A204.1 (cell line): ENCODE results near the gene GAMT.

Experiments used
- FAIRE-seq: peaks from 2 replicates; lab custom pipeline; 2012; peaks lifted over from hg19 to GRCh38; lab: Jason Lieb, UNC

GAMT gene

DNA sequence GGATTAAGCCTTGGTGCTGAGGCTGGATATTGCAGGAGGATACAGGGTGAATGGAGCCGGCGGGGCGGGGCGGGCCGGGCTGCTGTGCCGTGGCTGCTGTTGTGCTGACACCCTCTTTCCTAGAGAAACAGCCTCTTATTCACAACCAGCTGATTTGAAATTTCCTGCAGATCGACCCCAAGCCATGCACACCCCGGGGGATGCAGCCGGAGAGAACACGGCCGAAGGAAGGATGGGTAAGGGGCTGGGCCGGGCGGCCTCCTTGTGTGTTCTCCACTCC lies 17.1 kb upstream of the GAMT start:
- FAIRE-seq: no peak

GRCh38 chr19:1417681-1418495 lies 16.5 kb upstream of the GAMT start:
- FAIRE-seq: no peak

DNA sequence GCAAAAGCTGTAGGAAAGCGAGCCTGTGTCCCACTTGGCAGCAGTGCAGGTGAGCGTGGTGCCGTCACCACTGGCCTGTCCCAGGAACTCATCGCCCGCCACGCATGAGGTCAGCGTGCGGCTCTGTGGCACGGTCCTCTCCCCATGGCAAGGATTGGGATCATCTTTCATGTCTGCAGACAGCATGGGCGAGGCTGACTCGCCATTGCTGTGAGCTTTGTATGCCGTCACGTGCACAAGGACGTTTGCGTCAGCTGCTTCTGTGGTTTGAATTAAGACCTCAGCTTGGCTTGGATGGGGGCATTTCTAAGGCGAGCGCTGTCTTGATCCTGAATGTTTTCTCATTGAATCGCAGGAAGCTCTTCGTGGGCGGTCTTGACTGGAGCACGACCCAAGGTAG lies 15.8 kb upstream of the GAMT start:
- FAIRE-seq: no peak

DNA sequence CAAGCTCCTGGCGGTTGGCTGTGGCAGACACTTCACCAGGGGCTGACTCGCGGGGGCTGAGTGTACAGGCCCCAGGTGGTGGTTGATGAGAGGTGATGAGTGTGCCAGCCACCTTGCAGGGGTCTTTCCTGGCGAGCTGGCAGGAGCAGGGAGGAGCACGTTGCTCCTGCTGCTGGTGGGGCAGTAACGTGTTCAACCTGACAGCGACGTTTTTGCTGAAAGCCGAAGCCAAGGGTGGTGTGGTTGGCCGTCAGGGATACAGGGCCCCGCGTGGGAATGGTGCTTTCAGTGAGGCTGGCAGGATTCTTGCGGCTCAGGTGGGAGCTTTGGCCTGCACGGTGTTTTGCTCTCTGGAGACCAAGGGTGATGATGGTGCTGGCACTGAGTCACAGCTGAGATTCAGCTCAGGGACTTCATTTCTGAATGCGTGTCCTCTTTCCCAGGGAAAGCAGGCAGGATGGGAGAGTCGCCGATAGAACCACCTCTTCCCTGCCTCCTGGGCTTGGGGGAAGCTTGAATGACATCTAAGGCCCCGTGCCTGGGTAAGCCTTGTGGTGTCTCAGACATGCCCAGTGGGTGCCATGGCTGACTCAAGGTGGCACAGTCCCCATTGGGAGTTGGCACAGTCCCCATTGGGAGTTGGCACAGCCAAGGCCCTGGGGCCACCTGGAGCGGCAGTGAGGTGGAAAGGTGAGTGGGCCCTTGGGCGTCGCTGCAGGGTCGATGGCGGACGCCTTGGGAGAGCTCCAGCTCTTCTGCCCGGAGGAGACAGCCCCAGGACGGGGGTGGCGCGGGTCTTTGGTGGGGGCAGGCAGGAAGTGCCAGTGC lies 14.9 kb upstream of the GAMT start:
- FAIRE-seq: no peak

- FAIRE-seq: no peak
These were observed 11.9 kb upstream of the GAMT start for GRCh38 chr19:1412995-1413800.

GRCh38 chr19:1412323-1412923 lies 11.1 kb upstream of the GAMT start:
- no peak for FAIRE-seq

GRCh38 chr19:1411255-1412191 lies 10.2 kb upstream of the GAMT start:
- FAIRE-seq: no peak

GRCh38 chr19:1410789-1411188 lies 9.4 kb upstream of the GAMT start:
- no peak for FAIRE-seq

DNA sequence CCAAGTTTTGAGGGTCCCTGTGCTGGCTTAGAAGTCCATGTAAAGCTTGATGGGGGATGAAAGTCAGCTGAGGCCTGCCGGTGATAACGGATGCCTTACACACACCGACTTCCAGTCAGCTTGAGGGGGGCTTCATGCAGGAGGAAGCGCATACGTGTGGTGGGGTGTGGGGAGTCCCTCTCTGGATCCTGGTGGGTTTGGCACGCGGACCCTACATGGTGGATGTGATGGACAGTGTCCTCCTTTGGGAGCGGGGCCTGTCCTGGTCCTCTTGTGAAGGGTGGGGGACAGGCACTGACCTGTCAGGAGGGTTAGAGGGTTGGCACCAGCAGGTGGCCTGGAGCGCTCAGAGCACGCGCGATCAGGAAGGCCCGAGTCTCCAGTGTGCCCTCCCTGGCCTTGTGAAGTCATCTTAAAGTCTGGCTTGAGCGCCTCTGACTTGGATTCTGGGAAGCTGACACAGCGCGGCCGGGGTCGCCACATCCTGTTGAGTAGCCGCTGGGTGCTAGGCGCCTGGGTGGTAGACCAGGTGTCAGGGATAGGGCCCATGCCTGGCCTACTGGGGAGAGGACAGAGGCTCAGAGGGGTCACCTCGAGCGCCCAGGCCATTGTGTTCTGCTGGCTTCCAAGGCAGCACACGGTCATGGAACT lies 8.9 kb upstream of the GAMT start:
- no peak for FAIRE-seq

GRCh38 chr19:1409204-1410005 lies 8.1 kb upstream of the GAMT start:
- no peak for FAIRE-seq

DNA sequence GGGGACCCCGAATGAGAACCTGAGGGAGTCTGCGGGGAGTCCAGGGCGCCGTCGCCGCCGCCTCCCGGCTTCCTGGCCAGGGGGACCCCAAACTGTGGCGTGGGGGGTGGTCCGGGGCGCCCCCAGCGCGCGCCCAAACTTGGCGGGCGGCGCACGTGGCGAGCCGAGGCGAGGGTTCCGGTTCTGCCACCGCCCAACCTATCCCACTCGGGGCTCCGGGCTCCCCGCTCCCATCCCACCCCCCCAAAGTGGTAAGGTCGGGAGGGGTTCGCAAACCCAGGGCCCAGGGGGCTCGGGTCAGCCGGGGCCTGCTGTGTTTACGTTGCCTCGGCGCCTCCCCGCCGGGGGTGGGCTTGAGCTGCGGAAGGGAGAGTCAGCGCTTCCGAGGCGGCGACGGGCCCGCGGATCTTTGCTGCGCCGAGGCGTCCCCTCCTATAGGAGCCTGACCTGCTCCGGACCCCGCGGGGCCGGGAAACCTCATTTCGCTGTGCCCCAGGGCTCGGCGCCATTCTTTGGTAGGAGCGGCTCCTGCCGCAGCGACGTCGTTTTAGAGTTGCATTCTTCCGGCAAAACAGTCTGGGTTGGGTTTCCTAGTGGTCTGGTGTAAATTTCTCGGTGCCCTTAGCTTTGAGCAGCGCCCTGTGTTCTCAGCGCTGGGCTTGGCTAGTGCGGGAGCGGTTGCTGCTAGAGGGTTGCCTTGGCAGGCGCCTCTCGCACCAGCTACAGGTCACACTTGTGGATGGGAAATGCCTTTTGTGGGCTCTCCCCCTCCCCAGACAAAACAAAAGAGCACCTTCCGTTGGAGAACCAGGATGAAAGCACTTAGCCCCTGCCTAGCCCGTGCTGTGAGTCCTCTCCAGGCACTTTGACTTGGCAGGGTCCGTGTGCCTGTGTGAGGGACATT lies 7.2 kb upstream of the GAMT start:
- no peak for FAIRE-seq

DNA sequence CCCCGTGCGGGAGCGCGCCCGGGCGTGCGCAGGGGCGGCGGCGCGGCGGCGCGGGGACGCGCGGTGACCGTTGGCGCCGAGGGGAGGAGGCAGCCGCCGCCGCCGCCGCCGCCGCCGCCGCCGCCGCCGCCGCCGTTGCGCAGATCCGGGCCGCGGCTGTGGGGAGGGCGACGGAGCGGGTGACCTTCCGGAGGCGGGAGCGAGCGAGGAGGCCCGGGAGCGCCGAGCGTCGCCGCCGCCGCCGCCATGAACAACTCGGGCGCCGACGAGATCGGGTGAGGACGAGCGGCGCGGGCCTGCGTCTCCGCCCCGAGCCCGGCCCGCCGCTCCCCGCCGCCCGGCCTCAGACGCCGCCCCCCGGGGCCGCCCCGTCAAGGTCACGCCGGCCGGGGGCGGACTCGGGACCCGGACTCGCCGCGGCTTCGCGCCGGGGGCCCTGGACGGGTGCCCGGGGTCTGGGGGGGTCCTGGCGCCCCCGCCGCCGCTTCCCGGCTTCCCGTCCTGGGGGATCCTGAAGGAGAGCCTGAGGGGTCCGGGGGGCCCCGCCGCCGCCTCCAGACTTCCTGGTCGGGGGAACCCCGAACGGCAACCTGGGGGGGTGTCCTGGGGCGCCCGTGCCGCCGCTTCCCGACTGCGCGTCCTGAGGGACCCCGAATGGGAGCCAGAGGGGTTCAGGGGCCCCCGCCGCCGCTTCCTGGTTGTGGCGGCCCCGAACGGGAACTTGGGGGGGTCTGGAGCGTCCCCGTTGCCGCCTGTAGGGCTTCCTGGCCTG lies 6.4 kb upstream of the GAMT start, which contains the start of gene DAZAP1:
Gene DAZAP1 (plus strand): TSS at position 59 of the 772 bp plus-strand sequence. CDS start 188 bp downstream, at position 247.
- FAIRE-seq: no peak

DNA sequence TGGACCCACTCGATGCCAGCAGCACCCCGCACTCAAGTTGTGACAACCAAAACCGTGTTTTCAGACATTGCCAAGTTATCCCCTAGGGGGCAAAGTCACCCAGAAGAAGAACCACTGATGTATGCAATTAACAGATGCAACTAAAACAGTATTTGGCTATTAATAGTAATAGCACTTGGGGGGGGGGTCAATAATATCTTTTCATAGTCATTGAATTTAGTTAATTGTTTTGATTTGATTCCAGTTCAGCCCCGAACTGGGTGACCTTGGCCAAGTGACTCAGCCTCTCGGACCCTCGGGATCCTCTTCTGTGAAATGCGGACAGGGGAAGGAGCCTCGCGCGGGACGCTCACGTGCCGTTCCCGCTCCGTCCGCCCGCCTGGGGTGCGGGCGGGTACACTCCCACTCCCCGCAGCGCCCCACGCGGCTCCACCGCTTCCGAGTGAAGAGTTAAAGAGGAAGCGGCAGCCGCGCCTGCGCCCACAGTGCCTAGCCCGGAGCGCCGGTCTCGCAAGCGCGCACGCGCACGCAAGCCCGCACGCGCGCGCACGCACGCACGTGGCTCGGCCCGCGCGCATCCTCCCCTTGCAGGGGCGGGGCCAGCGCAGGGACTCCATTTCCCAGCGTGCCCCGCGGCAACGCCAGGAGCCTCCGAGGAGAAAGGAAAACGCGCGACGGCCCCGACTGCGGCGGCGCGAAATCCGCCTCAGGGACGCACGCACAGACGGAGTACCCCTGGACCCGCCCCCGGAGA lies 5.6 kb upstream of the GAMT start:
- no peak for FAIRE-seq

DNA sequence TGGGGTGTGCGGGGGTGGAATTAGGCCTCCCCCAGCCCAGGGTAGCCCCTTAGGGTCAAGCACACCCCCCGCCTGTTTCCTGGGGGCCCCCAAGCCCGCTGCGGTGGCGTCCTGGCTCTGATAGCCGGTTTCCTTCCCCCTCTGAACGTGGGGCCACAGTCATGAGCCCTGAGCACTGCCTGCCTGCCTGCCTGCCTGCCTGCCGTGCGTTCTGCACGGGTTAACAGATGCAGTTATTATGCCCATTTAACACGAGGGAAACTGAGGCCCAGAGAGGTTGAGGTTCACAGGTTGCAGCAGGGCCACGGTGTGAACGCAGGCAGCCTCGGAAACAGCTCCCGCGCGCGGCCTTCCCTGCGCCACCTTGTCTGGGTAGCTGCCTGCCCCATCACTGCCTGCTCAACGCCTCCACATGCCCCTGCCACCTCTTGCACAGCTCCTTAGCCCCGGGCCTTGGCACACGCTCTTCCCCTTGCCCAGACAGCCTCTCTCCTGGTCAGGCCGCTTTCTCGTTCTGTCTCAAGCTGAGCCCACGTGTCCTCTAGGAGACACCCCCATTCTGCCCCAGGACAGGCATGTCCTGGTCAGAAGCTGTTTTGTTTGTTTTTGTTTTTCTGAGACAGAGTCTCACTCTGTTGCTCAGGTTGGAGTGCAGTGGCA lies 1.2 kb upstream of the GAMT start:
- no peak for FAIRE-seq

GRCh38 chr19:1401889-1402217 lies 511 bp upstream of the GAMT start:
- FAIRE-seq: no peak

GRCh38 chr19:1400281-1401137 lies 833 bp downstream of the GAMT start:
- FAIRE-seq: no peak
